HFFc6 (cell line): ENCODE results near the gene LEKR1. TPM values are rescaled to one million over a fixed set of nuclear protein-coding genes. Genes with fewer than 3 reads are reported as not detected.
A peak's percentile ranks its signal among the peaks of the same experiment; 100 is the strongest.

Experiments used
- DNase-seq: peaks from one replicate; pipeline ENCODE4 v3.0.0-alpha.2; 2018
- H3K27ac Mint-ChIP-seq: 2 replicates; pipeline ENCODE4 v1.8.0; 2020; ENCODE audit warnings: mild to moderate bottlenecking, mixed read lengths
- H3K27me3 Mint-ChIP-seq: 2 replicates; pipeline ENCODE4 v1.8.0; 2021; ENCODE audit warnings: mild to moderate bottlenecking, moderate library complexity, mixed read lengths; ENCODE audit not compliant: insufficient read depth
- H3K36me3 Mint-ChIP-seq: 2 replicates; pipeline ENCODE4 v1.8.0; 2021; ENCODE audit warnings: low read depth, mixed read lengths
- H3K4me1 Mint-ChIP-seq: 2 replicates; pipeline ENCODE4 v1.8.0; 2020; ENCODE audit warnings: low read depth, mixed read lengths
- H3K4me3 Mint-ChIP-seq: 2 replicates; pipeline ENCODE4 v1.8.0; 2020; ENCODE audit warnings: mild to moderate bottlenecking, moderate library complexity, mixed read lengths
- H3K9me3 Mint-ChIP-seq: 2 replicates; pipeline ENCODE4 v1.8.0; 2020; ENCODE audit warnings: mild to moderate bottlenecking, mixed read lengths
- total RNA-seq, 6 experiments: library from RNA; stranded (reverse); fragmentation: NEBNext Ultra II Directional; extraction: Animal tissue kit (Norgen Biotek cat#: 25700); gene quantifications; 2 replicates in 1 of 6; 3 replicates in 5 of 6; pipeline ENCODE4 v1.2.3, GENCODE V29; 2021
- TF ChIP-seq, protein P1 (sequence below): fragments of 200-600 bp; sonication (generic); IDR thresholded peaks from 2 replicates; pipeline ENCODE4 v1.5.0; 2021; ENCODE audit warnings: antibody characterized with exemption, mild to moderate bottlenecking

LEKR1 gene
- total RNA-seq, 6 experiments from 2014 or later = 0.40 to 1.0 (median 0.77) TPM

DNA sequence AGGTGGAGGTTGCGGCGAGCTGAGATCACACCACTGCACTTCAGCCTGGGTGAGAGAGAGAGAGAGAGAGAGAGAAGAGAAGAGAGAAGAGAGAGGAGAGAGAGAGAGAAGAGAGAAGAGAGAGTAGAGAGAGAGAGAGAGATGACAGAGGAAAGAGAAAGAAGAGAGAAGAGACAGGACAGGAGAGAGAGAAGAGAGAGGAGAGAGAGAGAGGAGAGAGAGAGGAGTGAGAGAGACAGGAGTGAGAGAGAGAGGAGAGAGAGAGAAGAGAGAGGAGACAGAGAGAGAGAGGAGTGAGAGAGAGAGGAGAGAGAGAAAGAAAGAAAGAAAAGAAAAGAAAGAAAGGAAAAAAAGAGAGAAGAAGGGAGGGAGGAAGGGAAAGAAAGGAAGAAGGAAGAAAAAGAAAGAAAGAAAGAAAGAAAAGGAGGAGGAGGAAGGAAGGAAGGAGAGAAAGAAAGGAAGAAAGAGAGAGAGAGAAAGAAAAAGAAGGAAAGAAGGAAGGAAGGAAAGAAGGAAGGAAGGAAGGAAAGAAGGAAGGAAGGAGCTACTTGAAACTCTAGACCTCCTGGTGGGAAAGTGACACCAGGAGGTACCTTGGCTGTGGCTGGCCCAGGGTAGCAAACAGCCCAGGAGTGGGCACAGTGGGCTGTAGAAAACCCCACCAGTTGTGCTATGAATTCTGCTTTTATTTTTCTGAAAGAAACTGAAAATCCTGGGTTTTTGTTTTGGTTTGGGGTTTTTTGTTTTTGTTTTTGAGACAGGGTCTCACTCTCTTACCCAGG is 245.8 kb downstream of the LEKR1 start:
- no peak overlapping the region; the same call in 1 of the 2 replicates for H3K27ac Mint-ChIP-seq
- no peak for DNase-seq
- peaks cover 41% of the 10 kb centered on the region for H3K4me1 Mint-ChIP-seq
- H3K4me3 Mint-ChIP-seq = no peak overlapping the region
- peaks cover under 1% of the 10 kb centered on the region for H3K27me3 Mint-ChIP-seq
- TF ChIP-seq, protein P1, sequence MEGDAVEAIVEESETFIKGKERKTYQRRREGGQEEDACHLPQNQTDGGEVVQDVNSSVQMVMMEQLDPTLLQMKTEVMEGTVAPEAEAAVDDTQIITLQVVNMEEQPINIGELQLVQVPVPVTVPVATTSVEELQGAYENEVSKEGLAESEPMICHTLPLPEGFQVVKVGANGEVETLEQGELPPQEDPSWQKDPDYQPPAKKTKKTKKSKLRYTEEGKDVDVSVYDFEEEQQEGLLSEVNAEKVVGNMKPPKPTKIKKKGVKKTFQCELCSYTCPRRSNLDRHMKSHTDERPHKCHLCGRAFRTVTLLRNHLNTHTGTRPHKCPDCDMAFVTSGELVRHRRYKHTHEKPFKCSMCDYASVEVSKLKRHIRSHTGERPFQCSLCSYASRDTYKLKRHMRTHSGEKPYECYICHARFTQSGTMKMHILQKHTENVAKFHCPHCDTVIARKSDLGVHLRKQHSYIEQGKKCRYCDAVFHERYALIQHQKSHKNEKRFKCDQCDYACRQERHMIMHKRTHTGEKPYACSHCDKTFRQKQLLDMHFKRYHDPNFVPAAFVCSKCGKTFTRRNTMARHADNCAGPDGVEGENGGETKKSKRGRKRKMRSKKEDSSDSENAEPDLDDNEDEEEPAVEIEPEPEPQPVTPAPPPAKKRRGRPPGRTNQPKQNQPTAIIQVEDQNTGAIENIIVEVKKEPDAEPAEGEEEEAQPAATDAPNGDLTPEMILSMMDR = no peak
- H3K9me3 Mint-ChIP-seq = no peaks in the 10 kb centered on the region
- no peaks in the 10 kb centered on the region for H3K36me3 Mint-ChIP-seq

DNA sequence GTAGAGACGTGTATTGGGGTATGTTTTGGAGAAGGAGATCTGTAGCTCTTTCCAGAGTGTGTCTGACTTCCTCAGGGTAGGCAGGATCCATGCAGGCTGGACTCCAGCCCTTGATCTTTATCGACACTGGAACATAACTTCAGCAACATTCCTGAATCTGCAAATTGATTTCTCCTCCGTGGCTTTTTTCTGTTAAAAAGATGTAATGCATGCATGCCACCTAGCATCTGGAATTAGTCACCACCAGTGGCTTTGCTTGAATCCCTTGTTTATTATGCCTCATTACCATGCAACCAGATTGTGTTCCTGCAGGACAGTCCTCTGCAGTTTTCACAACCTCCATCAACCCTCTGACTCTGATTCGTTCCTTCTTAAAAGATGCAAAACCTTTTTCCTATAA is 247.7 kb downstream of the LEKR1 start:
- TF ChIP-seq, protein P1 = no peak
- peak; percentile 93 for DNase-seq

GRCh38 chr3:157074490-157074889 is 248.3 kb downstream of the LEKR1 start:
- DNase-seq = no peak
- Mint-ChIP-seq H3K4me3 (no peak overlapping the region), H3K27ac (peak overlapping the region; percentile 84; the same call in 1 of the 2 replicates), H3K4me1 (peaks cover 56% of the 10 kb centered on the region), H3K27me3 (no peaks in the 10 kb centered on the region; the same call in 1 of the 2 replicates), H3K36me3 (no peaks in the 10 kb centered on the region), H3K9me3 (no peaks in the 10 kb centered on the region)
- TF ChIP-seq, protein P1 = no peak

More for the DNA sequence above, 247.7 kb downstream of the LEKR1 start:
- Mint-ChIP-seq H3K4me3 (peak overlapping the region; percentile 51), H3K36me3 (no peaks in the 10 kb centered on the region), H3K27ac (peak overlapping the region; percentile 84), H3K4me1 (peaks cover 55% of the 10 kb centered on the region), H3K27me3 (no peaks in the 10 kb centered on the region; the same call in 1 of the 2 replicates), H3K9me3 (no peaks in the 10 kb centered on the region)

DNA sequence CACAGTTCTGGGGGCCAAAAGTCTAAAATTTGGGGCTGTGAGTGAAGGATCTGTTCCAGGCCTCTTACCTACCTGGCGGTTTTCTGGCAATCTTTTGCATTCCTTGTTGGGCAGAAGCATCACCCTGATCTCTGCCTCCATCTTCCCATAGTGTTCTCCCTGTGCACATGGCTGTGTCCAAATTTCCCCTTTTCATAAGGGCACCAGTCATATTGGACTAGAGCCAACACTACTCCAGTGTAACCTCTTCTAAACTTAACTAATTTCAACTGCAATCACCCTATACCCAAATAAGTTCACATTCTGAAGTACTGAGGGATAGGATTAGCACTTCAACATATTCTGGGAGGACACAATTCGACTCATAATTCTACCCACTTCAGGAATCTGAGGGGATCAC is 248.8 kb downstream of the LEKR1 start:
- H3K4me3 Mint-ChIP-seq = no peak overlapping the region
- DNase-seq = no peak
- H3K4me1 Mint-ChIP-seq = peaks cover 61% of the 10 kb centered on the region
- no peaks in the 10 kb centered on the region for H3K36me3 Mint-ChIP-seq
- TF ChIP-seq, protein P1 = no peak
- no peaks in the 10 kb centered on the region for H3K9me3 Mint-ChIP-seq
- peak overlapping the region; percentile 84; the same call in 1 of the 2 replicates for H3K27ac Mint-ChIP-seq
- no peaks in the 10 kb centered on the region; the same call in none of the 2 replicates for H3K27me3 Mint-ChIP-seq

GRCh38 chr3:157075693-157076420 is 249.7 kb downstream of the LEKR1 start:
- H3K4me1 Mint-ChIP-seq = peaks cover 62% of the 10 kb centered on the region

More at GRCh38 chr3:157075693-157076420, 249.7 kb downstream of the LEKR1 start:
- H3K9me3 Mint-ChIP-seq = no peaks in the 10 kb centered on the region
- DNase-seq = no peak
- TF ChIP-seq, protein P1 = no peak
- H3K36me3 Mint-ChIP-seq = no peaks in the 10 kb centered on the region
- no peaks in the 10 kb centered on the region; the same call in none of the 2 replicates for H3K27me3 Mint-ChIP-seq
- H3K27ac Mint-ChIP-seq = peak overlapping the region; percentile 40
- H3K4me3 Mint-ChIP-seq = peak overlapping the region; percentile 40; the same call in 1 of the 2 replicates
